WTC11 (cell line): ENCODE results near the gene PRCC. TPM values are rescaled to one million over a fixed set of nuclear protein-coding genes. Genes with fewer than 3 reads are reported as not detected.

Source experiments
- ATAC-seq: fragments of 200-7000 bp; cut with Tn5 transposase; 2 replicates; pipeline ENCODE4 v1.10.0; 2021; ENCODE audit warnings: mild to moderate bottlenecking, moderate library complexity
- CTCF ChIA-PET: fragments of 300-600 bp; sonication (Branson Sonifier 250); formaldehyde crosslinking; loops from one replicate; lab custom pipeline; 2021; ENCODE audit warnings: antibody characterized with exemption; lab: Charles Lee
- POLR2A ChIA-PET: fragments of 350-600 bp; sonication (Branson Sonifier 250); formaldehyde crosslinking; loops from one replicate; lab custom pipeline; 2021; ENCODE audit warnings: antibody characterized with exemption; lab: Charles Lee
- DNase-seq: peaks from one replicate; pipeline ENCODE4 v3.0.0; 2021; ENCODE audit warnings: low spot score
- H3K27ac Mint-ChIP-seq: 2 replicates; pipeline ENCODE4 v1.8.0; 2021; ENCODE audit warnings: mixed read lengths
- H3K27me3 Mint-ChIP-seq: 2 replicates; pipeline ENCODE4 v1.8.0; 2021; ENCODE audit warnings: low read depth, mild to moderate bottlenecking, moderate library complexity, mixed read lengths
- H3K36me3 Mint-ChIP-seq: 2 replicates; pipeline ENCODE4 v1.8.0; 2021; ENCODE audit warnings: mixed read lengths
- H3K4me1 Mint-ChIP-seq: 2 replicates; pipeline ENCODE4 v1.8.0; 2022; ENCODE audit warnings: mixed read lengths
- H3K4me3 Mint-ChIP-seq: 2 replicates; pipeline ENCODE4 v1.8.0; 2021; ENCODE audit warnings: mild to moderate bottlenecking, moderate library complexity, mixed read lengths
- H3K9me3 Mint-ChIP-seq: 2 replicates; pipeline ENCODE4 v1.8.0; 2021; ENCODE audit warnings: mixed read lengths
- CREB1 ChIP-seq: sonication (generic); formaldehyde crosslinking; IDR thresholded peaks from 2 replicates; pipeline ENCODE4 v1.8.0; 2023; ENCODE audit warnings: mild to moderate bottlenecking, missing genetic modification reagents
- ETV6 ChIP-seq: sonication (generic); formaldehyde crosslinking; IDR thresholded peaks from 2 replicates; pipeline ENCODE4 v1.8.1; 2022; ENCODE audit warnings: mild to moderate bottlenecking, missing genetic modification reagents
- FOXP1 ChIP-seq: sonication (generic); formaldehyde crosslinking; IDR thresholded peaks from 2 replicates; pipeline ENCODE4 v1.8.0; 2022; ENCODE audit warnings: missing genetic modification reagents, mild to moderate bottlenecking, moderate library complexity, borderline replicate concordance
- GABPB1 ChIP-seq: sonication (generic); formaldehyde crosslinking; IDR thresholded peaks from 2 replicates; pipeline ENCODE4 v1.8.1; 2023; ENCODE audit warnings: mild to moderate bottlenecking, missing genetic modification reagents
- IRF2 ChIP-seq: sonication (generic); formaldehyde crosslinking; IDR thresholded peaks from 2 replicates; pipeline ENCODE4 v1.8.0; 2022; ENCODE audit warnings: low read depth, missing genetic modification reagents, borderline replicate concordance
- MXD4 ChIP-seq: fragments of 250-450 bp; sonication (Bioruptor Pico); IDR thresholded peaks from 2 replicates; pipeline ENCODE4 v1.8.0; 2021; ENCODE audit warnings: mild to moderate bottlenecking, moderate library complexity, borderline replicate concordance
- NFATC4 ChIP-seq: fragments of 250-450 bp; sonication (Bioruptor Pico); IDR thresholded peaks from 2 replicates; pipeline ENCODE4 v1.9.0; 2021; ENCODE audit warnings: mild to moderate bottlenecking
- NR3C1 ChIP-seq: sonication (generic); formaldehyde crosslinking; conservative IDR thresholded peaks from 2 replicates; pipeline ENCODE4 v1.8.1; 2023; ENCODE audit warnings: low read depth, mild to moderate bottlenecking, missing genetic modification reagents
- OVOL2 ChIP-seq: fragments of 250-450 bp; sonication (Bioruptor Pico); IDR thresholded peaks from 2 replicates; pipeline ENCODE4 v1.9.0; 2021; ENCODE audit warnings: mild to moderate bottlenecking, borderline replicate concordance
- RELA ChIP-seq: sonication (generic); formaldehyde crosslinking; IDR thresholded peaks from 2 replicates; pipeline ENCODE4 v1.8.1; 2022; ENCODE audit warnings: missing genetic modification reagents, mild to moderate bottlenecking, borderline replicate concordance
- SMAD3 ChIP-seq: sonication (generic); formaldehyde crosslinking; IDR thresholded peaks from 2 replicates; pipeline ENCODE4 v1.8.0; 2022; ENCODE audit warnings: missing genetic modification reagents, mild to moderate bottlenecking, borderline replicate concordance
- SMAD4 ChIP-seq: sonication (generic); formaldehyde crosslinking; IDR thresholded peaks from 2 replicates; pipeline ENCODE4 v1.8.0; 2022; ENCODE audit warnings: mild to moderate bottlenecking, missing genetic modification reagents
- TP53 ChIP-seq: sonication (generic); formaldehyde crosslinking; IDR thresholded peaks from 2 replicates; pipeline ENCODE4 v1.8.1; 2023; ENCODE audit warnings: mild to moderate bottlenecking, missing genetic modification reagents
- ZNF219 ChIP-seq: sonication (generic); formaldehyde crosslinking; IDR thresholded peaks from 2 replicates; pipeline ENCODE4 v1.8.0; 2023; ENCODE audit warnings: missing genetic modification reagents, mild to moderate bottlenecking, borderline replicate concordance
- ZNF317 ChIP-seq: sonication (generic); formaldehyde crosslinking; IDR thresholded peaks from 2 replicates; pipeline ENCODE4 v1.8.1; 2023; ENCODE audit warnings: low read depth, mild to moderate bottlenecking, moderate library complexity, missing genetic modification reagents, borderline replicate concordance
- ZNF423 ChIP-seq: fragments of 250-450 bp; sonication (Bioruptor Pico); IDR thresholded peaks from 2 replicates; pipeline ENCODE4 v2.1.2; 2022; ENCODE audit warnings: mild to moderate bottlenecking, moderate library complexity
- total RNA-seq: library from RNA; stranded (reverse); gene quantifications from 3 replicates; pipeline ENCODE4 v1.2.3, GENCODE V29; 2021
- TF ChIP-seq, protein P1 (sequence below): fragments of 250-450 bp; sonication (Bioruptor Pico); IDR thresholded peaks from 2 replicates; pipeline ENCODE4 v1.9.0; 2021; ENCODE audit warnings: mild to moderate bottlenecking
- TF ChIP-seq, protein P2 (sequence below): sonication (generic); formaldehyde crosslinking; IDR thresholded peaks from 2 replicates; pipeline ENCODE4 v1.8.1; 2023; ENCODE audit warnings: mild to moderate bottlenecking, moderate library complexity, missing genetic modification reagents
- TF ChIP-seq, protein P3 (sequence below): sonication (generic); formaldehyde crosslinking; IDR thresholded peaks from 2 replicates; pipeline ENCODE4 v1.8.0; 2022; ENCODE audit warnings: missing genetic modification reagents
- TF ChIP-seq, protein P4 (sequence below): sonication (generic); formaldehyde crosslinking; IDR thresholded peaks from 2 replicates; pipeline ENCODE4 v1.8.1; 2023; ENCODE audit warnings: mild to moderate bottlenecking, missing genetic modification reagents, moderate library complexity

PRCC gene
- total RNA-seq, 1 experiment from 2014 or later, result 97.4 TPM

DNA sequence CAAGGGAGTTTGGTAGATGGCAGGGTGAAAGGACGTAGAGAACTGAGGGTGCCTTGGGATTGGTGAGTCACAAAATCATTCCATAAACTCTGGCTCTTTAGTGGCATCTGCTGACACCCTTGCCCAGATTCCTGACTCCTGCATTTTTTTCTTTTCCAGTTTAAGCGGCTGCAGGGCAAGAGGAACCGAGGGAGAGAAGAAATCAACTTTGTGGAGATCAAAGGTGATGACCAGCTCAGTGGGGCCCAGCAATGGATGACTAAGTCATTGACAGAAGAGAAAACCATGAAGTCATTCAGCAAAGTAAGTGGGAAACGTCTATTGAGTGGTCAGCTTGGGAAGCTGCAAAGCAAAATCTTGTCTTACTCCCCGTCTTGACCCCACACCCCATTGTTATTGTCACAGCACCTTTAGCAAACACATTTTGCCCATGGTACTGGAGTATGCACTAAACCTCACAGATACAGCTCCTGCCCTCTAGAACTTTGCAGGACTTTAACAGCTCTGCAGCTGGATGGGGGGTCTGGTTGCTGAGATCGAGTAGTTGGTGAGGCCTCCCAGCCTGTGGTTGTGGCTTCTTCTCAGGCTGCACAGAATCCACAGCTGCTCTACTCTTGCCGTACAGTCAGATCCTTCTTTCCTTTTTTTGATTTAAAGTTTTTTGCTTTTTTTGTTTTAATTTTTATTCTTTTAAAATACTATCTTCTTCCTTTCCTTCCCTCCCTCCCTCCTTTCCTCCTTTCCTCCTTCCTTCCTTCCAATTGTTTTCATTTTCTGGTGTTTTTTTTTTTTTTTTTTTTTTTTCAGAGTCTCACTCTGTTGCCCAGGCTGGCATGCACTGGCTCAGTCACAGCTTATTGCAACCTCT is 27.4 kb downstream of the PRCC start:
- ATAC-seq, result no peak
- no peak overlapping the region for H3K4me3 Mint-ChIP-seq
- no peak overlapping the region for H3K27ac Mint-ChIP-seq
- TF ChIP-seq RELA (CRISPR knock-in tag) (no peak), NR3C1 (no peak), ZNF219 (CRISPR knock-in tag) (no peak), OVOL2 (CRISPR knock-in tag) (no peak), SMAD3 (CRISPR knock-in tag) (no peak), ETV6 (CRISPR knock-in tag) (no peak), SMAD4 (CRISPR knock-in tag) (no peak), GABPB1 (no peak), CREB1 (no peak), NFATC4 (no peak), FOXP1 (CRISPR knock-in tag) (no peak), TP53 (CRISPR knock-in tag) (no peak), IRF2 (CRISPR knock-in tag) (no peak), ZNF423 (CRISPR knock-in tag) (no peak), ZNF317 (CRISPR knock-in tag) (no peak), MXD4 (CRISPR knock-in tag) (no peak)
- TF ChIP-seq, protein P1, sequence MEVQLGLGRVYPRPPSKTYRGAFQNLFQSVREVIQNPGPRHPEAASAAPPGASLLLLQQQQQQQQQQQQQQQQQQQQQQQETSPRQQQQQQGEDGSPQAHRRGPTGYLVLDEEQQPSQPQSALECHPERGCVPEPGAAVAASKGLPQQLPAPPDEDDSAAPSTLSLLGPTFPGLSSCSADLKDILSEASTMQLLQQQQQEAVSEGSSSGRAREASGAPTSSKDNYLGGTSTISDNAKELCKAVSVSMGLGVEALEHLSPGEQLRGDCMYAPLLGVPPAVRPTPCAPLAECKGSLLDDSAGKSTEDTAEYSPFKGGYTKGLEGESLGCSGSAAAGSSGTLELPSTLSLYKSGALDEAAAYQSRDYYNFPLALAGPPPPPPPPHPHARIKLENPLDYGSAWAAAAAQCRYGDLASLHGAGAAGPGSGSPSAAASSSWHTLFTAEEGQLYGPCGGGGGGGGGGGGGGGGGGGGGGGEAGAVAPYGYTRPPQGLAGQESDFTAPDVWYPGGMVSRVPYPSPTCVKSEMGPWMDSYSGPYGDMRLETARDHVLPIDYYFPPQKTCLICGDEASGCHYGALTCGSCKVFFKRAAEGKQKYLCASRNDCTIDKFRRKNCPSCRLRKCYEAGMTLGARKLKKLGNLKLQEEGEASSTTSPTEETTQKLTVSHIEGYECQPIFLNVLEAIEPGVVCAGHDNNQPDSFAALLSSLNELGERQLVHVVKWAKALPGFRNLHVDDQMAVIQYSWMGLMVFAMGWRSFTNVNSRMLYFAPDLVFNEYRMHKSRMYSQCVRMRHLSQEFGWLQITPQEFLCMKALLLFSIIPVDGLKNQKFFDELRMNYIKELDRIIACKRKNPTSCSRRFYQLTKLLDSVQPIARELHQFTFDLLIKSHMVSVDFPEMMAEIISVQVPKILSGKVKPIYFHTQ (CRISPR knock-in tag), result no peak
- TF ChIP-seq, protein P2, sequence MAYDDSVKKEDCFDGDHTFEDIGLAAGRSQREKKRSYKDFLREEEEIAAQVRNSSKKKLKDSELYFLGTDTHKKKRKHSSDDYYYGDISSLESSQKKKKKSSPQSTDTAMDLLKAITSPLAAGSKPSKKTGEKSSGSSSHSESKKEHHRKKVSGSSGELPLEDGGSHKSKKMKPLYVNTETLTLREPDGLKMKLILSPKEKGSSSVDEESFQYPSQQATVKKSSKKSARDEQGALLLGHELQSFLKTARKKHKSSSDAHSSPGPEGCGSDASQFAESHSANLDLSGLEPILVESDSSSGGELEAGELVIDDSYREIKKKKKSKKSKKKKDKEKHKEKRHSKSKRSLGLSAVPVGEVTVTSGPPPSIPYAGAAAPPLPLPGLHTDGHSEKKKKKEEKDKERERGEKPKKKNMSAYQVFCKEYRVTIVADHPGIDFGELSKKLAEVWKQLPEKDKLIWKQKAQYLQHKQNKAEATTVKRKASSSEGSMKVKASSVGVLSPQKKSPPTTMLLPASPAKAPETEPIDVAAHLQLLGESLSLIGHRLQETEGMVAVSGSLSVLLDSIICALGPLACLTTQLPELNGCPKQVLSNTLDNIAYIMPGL, result no peak
- TF ChIP-seq, protein P3, sequence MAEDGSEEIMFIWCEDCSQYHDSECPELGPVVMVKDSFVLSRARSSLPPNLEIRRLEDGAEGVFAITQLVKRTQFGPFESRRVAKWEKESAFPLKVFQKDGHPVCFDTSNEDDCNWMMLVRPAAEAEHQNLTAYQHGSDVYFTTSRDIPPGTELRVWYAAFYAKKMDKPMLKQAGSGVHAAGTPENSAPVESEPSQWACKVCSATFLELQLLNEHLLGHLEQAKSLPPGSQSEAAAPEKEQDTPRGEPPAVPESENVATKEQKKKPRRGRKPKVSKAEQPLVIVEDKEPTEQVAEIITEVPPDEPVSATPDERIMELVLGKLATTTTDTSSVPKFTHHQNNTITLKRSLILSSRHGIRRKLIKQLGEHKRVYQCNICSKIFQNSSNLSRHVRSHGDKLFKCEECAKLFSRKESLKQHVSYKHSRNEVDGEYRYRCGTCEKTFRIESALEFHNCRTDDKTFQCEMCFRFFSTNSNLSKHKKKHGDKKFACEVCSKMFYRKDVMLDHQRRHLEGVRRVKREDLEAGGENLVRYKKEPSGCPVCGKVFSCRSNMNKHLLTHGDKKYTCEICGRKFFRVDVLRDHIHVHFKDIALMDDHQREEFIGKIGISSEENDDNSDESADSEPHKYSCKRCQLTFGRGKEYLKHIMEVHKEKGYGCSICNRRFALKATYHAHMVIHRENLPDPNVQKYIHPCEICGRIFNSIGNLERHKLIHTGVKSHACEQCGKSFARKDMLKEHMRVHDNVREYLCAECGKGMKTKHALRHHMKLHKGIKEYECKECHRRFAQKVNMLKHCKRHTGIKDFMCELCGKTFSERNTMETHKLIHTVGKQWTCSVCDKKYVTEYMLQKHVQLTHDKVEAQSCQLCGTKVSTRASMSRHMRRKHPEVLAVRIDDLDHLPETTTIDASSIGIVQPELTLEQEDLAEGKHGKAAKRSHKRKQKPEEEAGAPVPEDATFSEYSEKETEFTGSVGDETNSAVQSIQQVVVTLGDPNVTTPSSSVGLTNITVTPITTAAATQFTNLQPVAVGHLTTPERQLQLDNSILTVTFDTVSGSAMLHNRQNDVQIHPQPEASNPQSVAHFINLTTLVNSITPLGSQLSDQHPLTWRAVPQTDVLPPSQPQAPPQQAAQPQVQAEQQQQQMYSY (CRISPR knock-in tag), result no peak
- TF ChIP-seq, protein P4, sequence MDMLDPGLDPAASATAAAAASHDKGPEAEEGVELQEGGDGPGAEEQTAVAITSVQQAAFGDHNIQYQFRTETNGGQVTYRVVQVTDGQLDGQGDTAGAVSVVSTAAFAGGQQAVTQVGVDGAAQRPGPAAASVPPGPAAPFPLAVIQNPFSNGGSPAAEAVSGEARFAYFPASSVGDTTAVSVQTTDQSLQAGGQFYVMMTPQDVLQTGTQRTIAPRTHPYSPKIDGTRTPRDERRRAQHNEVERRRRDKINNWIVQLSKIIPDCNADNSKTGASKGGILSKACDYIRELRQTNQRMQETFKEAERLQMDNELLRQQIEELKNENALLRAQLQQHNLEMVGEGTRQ (CRISPR knock-in tag), result no peak
- TF ChIP-seq, all 79 proteins: peak for 0
- H3K27me3 Mint-ChIP-seq, result no peaks in the 10 kb centered on the region
- ChIA-PET POLR2A (no interaction called here), CTCF (interaction anchor here (0.9 to 7.0 kb wide), 4 partner anchors 44 to 105 kb away, joined by 3 to 53 read pairs (median 13); partner anchors contain the start of genes INSRR, ISG20L2, METTL25B and NTRK1)
- peaks cover 69% of the 10 kb centered on the region for H3K36me3 Mint-ChIP-seq
- H3K9me3 Mint-ChIP-seq, result no peaks in the 10 kb centered on the region
- DNase-seq, result no peak
- H3K4me1 Mint-ChIP-seq, result no peaks in the 10 kb centered on the region
